SH-SY5Y (cell line): Measurements from ENCODE around the gene ARHGDIA.

Experiments used
- GATA2 ChIP-seq: IDR thresholded peaks from 2 replicates; pipeline ENCODE4 v1.6.1; 2011; ENCODE audit warnings: mild to moderate bottlenecking, low read depth, low read length
- GATA3 ChIP-seq: IDR thresholded peaks from 2 replicates; pipeline ENCODE4 v1.6.1; 2011; ENCODE audit warnings: low read depth, mild to moderate bottlenecking, low read length, moderate library complexity

DNA sequence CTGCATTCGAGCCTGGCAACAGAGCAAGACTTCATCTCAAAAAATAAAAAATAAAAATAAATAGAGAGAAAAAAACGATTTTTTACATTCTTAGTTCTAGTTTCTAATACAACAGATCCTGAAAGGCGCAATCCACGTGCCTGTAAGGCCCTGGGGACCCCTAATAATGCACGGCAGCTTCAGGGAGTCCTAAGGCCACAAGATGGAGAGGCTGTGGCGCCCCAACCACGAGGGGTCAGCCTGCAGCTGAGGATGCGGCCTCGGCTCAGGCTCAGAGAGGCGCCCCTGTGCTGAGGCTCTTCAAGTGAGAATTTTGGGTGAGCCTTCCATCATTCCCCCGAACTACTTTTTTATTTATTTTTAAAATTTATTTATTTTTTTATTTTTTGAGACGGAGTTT is 21.7 kb downstream of the ARHGDIA start:
- no peak for TF ChIP-seq GATA3
- no peak for TF ChIP-seq GATA2
